NB4 (cell line): ENCODE measurements around the gene EIF3B.
"Not testable (repeated sequence)": the region's sequence is repeated elsewhere in the genome, so short reads cannot be mapped to it uniquely, and the experiment has no call there.

Experiments used
- CTCF ChIP-seq: IDR thresholded peaks from one replicate; pipeline ENCODE4 v1.5.1; 2012; ENCODE audit warnings: low read depth, low read length
- MAX ChIP-seq: IDR thresholded peaks from 2 replicates; pipeline ENCODE4 v1.6.1; 2011; ENCODE audit warnings: low read depth, low read length
- MYC ChIP-seq: IDR thresholded peaks from 2 replicates; pipeline ENCODE4 v1.6.1; 2011; ENCODE audit warnings: low read depth, low read length
- POLR2A ChIP-seq: IDR thresholded peaks from 2 replicates; pipeline ENCODE4 v1.6.1; 2011; ENCODE audit warnings: mild to moderate bottlenecking; ENCODE audit not compliant: insufficient read length; ENCODE audit errors: extremely low read depth

- not testable (repeated sequence) for TF ChIP-seq CTCF, POLR2A, MAX, MYC
Measured at GRCh38 chr7:2314956-2315530, 39.6 kb upstream of the EIF3B start.
